HG03039 (cell line): ENCODE data around the gene TEKTIP1.

Experiments used
- ATAC-seq: cut with Tn5 transposase; IDR thresholded peaks from one replicate; pipeline ENCODE4 v1.9.1; 2021; ENCODE audit warnings: mild to moderate bottlenecking, moderate library complexity; ENCODE audit not compliant: unreplicated experiment

TEKTIP1 gene

DNA sequence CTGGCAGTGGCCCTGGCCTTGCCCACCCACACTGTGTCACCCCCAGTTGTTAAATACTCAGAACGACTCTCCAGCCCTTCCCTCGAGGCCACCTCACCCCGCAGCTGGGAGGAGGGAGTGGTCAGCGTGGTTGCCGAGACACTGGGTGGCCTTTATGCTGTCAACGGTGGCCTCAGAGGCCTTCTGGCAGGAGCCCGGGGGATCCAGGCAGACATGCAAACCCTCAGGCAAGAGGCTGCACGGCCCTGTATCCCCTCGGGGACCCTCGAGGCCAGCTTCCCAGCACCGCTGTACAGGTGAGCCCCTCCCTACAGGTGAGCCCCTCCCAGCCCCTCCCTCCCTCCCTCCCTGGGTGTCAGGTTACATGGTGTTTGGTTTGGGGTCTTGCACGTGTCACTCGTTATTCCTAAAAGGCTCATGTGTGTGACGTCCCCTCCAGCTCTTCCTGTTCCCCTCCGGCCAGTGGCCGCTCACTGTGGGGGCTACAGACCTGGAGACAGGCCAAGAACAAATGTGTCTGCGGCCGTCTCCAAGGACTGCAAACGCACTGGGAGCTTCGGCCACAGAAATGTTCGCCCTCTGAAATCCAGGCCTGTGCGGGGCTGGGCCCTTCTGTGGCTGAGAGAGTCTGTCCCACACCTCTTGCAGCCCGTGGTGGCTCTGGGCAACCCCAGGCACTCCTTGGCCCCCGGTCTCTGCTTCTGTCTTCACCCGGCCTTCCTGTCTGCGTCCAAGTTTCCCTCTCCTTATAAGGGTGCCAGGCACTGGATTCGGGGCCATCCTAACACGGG, at the start of gene TEKTIP1:
TSS of gene TEKTIP1 (plus strand) at position 210 of the 791 bp plus-strand sequence. CDS start at position 214, 4 bp downstream.
- ATAC-seq, result no peak

DNA sequence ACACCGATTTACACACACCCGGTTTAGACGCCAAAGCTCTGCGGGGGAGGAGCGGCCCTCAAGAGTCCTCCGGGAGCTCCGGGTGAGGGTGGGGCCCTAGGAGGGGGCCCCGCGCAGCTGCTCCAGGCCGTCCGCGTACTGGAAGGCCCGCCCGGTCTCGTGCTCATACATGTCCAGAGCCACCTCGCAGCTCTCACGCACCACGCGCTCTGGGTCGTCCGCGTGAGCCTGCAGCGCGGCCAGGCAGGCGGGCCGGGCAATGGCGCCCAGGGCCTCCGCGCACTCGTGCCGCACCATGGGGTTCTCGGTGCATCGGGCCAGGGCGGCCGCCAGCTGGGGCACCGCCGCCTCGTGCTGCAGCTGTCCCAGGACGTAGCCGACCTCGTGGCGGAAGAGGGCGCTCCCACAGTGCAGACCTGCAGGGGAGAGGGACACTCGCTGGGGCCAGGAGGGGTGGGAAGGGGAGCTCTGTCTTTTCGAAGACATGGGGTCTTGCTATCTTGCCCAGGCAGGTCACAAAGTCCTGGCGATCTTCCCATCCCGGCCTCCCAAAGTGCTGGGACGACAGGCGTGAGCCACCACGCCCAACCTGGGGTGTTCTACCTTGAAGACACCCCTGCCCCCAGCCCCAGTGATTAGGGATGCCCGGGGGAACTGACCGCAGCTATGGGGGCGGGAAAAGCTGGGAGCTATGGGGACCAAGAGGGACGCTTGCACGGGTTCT, 47.4 kb upstream of the TEKTIP1 start:
- ATAC-seq, result no peak

- no peak for ATAC-seq
Observed at GRCh38 chr19:3492131-3492839, 46.7 kb upstream of the TEKTIP1 start.

DNA sequence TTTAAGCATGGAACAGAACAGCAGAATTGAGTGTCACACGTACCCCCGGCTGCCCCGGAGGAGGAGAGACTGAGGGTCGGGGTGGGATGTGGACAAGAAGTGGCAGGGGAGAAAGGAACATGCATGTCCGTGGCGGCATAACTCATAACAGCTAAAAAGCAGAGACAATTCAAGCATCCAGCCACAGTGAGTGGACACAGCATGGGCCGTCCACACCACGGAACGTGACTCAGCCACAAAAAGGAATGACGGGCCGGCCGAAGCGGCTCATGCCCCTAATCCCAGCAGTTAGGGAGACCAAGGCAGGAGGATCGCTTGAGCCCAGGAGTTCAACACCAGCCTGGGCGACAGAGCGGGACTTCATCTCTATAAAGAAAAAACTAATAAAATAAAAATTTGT, 46.1 kb upstream of the TEKTIP1 start:
- ATAC-seq, result no peak

GRCh38 chr19:3493651-3494050, 45.3 kb upstream of the TEKTIP1 start:
- ATAC-seq, result no peak

- no peak for ATAC-seq
Observed at GRCh38 chr19:3494051-3494450, 44.9 kb upstream of the TEKTIP1 start.

GRCh38 chr19:3494559-3494958, 44.4 kb upstream of the TEKTIP1 start:
- no peak for ATAC-seq

DNA sequence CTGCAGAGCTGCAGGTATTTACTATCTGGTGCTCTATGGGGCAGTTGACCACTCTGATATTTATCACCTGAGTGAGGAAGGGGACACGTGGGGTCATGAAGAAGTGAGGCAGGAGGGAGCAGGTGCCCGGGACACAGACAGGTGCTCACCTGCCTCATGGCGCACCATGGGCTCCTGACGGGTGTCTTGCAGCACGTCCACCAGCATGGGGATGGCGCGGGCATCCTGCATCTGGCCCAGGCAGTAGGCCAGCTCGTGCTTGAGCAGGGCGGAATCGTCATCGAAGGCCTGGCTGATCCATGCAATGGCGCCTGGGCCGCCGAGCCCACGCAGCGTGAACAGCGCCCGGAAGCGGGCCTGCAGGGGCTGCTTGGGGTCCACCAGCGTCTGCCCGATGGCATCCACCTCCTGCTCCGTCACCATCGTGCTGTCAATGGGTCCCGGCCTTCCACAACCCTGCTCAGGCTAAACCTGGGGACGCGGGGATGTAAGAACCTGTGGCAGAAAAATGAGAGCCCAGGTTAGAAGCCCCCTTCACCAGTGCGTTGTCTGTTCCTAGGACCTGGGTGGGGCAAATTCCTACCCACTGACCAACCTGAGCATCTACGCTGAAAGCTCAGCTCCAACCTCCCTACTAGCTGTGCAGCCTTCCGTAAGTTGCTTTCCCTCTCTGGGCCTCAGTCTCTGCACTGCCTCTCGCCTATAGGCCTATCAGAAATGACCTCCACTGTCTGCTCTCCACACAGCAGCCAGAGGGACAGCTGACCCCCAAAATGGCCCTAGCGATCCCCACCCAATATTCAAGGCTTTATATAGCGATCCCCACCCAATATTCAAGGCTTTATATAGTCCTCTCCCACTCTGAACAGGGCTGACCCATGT, 42.3 kb upstream of the TEKTIP1 start:
- ATAC-seq, result no peak

DNA sequence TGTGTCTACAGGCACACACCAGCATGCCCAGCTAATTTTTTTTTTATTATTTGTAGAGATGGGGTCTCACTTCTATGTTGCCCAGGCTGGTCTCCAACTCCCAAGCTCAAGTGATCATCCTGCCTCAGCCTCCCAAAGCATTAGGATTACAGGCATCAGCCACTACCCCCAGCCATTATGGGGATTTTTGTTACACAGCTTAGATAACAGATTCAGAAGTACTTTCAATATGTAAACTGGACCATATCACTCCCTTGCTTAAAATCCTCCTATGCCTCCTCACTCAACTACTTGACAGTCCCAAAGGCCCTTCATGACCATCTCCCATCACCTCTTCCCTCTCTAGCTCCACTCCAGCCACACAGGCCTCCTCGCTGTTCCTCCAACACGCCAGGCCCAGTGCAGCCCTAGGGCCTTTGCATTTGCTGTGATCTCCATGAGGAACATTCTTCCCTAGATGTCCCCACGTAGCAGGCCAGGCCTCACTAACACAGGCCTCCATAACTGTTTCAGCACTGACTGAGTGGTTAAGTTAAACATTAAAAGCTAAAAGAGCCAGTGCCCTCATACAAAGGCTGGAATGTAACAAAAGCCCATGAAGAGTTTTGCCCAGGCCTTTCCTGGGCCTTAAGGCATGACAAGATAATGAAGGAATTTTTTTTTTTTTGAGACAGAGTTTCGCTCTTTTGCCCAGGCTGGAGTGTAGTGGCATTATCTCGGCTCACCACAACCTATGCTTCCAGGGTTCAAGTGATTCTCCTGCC, 41.0 kb upstream of the TEKTIP1 start:
- ATAC-seq, result no peak

GRCh38 chr19:3499738-3500428, 39.1 kb upstream of the TEKTIP1 start:
- no peak for ATAC-seq

DNA sequence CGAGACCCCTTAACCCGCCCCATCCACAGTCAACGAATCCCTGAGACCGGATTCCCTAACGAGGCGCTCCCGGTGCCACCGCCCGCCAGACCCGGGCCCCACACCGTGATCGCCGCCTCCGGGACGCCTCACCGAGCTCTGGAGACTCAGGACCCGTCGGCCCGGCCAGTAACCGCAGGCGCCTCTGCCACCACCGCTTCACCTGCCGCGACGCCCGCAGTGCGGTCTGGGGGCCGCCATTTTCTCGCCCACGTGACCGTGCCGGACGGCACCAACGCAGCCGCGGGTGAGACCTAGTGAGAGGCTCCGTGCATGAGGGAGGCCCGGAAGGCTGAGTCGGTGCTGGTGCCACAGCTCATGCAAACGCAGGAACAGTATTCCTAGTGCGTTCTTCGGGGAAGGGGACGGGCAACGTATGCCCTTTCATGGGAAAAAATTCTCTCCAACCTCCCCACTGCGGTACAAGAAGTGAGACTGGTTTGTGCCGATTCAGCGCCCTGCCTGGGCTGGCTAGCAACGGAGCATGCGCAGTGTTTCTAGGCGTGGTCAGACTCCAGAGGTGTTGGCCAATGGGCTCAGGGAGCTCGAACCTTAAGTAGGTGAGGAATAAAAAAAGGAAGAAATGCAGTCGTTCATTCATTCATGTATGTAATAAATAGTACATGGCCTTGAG, 38.4 kb upstream of the TEKTIP1 start, which contains the start of gene DOHH:
TSS of gene DOHH (minus strand) at position 246 of the 673 bp plus-strand sequence. CDS start 3,860 bp downstream, outside the sequence.
- peak; percentile 66 for ATAC-seq

DNA sequence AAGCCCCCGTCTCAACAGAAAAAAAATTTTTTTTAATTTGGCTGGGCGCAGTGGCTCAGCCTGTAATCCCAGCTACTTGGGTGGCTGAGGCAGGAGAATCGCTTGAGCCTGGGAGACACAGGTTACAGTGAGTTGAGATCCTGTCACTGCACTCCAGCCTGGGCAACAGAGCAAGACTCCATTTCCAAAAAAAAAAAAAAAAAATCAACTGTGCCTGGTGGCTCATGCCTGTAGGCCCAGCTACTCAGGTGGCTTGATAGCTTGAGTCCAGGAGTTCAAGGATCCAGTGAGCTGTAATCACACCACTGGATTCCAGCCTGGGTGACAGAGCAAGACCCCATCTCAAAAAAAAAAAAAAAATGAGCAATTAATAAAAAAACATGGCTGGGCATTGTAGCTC, 37.2 kb upstream of the TEKTIP1 start:
- no peak for ATAC-seq

- ATAC-seq, result no peak
Observed at GRCh38 chr19:3503036-3503572, 35.9 kb upstream of the TEKTIP1 start.

GRCh38 chr19:3504735-3505134, 34.2 kb upstream of the TEKTIP1 start:
- no peak for ATAC-seq

DNA sequence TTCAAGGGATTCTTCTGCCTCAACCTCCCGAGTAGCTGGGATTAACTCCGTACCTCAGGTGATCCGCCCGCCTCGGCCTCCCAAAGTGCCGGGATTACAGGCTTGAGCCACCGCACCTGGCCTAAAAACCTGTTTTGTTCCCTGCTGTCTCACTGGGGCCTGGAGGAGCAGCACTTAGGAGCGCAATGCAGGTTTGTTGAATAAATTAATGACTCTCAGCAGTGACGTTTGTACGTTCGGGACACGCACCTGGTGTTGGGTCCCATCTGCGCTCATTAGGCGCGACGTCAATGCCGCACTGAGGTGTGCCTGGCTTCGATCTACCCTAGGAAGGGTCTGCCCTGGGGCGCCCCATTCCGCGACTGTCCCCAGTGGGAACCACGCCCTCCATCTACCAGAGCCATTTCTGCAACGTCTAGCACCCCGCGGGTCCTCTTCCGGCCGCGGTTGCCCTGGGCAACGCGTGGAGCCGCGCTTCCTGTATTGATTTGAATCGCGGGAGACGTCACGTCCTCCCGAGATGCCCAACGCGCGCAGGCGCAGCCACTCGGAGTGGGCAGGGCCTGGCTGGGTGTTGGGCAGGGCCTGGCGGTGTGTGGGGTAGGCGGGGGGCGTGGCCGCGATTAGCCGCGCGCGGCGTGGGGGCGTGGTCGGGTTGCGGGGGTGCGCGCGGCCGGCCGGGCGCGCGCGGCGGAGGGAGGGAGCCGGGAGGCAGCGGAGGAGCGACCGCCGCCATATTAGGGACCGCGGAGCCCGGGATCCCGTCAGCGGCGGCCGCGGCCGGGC, 33.2 kb upstream of the TEKTIP1 start, which contains the start of gene FZR1:
TSS of gene FZR1 (plus strand) at position 714 of the 786 bp plus-strand sequence. CDS start 16,679 bp downstream, outside the sequence.
- ATAC-seq, result peak; percentile 86

DNA sequence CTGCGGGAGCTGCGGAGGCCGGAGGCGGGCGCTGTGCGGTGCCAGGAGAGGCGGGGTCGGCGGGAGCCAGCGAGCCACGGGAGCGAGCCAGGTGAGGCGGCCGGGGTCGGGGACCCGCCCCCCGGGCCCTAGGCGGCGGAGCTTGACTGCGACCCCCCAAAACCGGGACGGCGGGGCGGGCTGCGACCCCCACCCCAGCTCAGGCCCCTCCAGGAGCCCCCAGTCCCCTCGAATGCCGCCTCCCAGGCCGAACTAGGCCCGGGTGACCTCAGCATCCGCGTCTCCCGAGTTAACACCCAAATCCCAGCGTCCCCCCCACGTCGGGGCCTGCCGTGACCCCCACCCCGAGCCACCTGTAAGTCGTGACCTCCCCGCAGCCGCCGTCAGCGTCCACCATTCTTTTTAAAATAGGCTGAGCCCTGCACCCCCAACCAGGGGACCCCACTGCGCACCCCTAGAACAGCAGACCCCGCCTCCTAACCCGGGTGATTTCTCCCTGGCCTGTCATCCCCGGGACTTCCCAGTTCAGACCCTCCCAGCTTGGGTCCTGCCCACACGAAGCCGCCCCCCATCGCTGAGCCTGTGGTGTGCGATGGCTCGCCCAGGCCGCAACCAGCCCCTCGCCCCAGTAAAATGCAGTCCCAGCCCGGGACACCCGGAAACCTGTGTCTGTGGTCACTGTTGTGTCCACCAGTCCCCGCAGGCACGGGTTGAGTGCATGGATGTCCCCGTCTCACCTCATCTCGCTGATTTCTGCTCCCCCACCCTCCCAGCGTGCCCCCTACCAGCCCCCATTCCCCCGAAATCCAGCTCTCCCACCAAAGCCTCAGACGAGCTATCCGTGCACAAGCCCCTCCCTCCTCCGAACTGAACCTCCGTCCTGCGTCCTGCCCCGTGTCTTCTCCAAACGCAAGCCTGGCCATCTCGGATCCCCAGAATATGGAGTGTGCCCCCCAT, 32.3 kb upstream of the TEKTIP1 start:
- no peak for ATAC-seq
